SH-SY5Y (cell line): Measurements from ENCODE around the gene ECM2.

Experiments used
- GATA2 ChIP-seq: IDR thresholded peaks from 2 replicates; pipeline ENCODE4 v1.6.1; 2011; ENCODE audit warnings: mild to moderate bottlenecking, low read depth, low read length
- GATA3 ChIP-seq: IDR thresholded peaks from 2 replicates; pipeline ENCODE4 v1.6.1; 2011; ENCODE audit warnings: low read depth, mild to moderate bottlenecking, low read length, moderate library complexity

ECM2 gene

GRCh38 chr9:92538541-92538940 lies 2.8 kb upstream of the ECM2 start:
- TF ChIP-seq GATA3 (no peak), GATA2 (no peak)

- TF ChIP-seq GATA3: no peak
- no peak for TF ChIP-seq GATA2
Measured at GRCh38 chr9:92534674-92535073, 1.1 kb downstream of the ECM2 start.

GRCh38 chr9:92534204-92534603 lies 1.6 kb downstream of the ECM2 start:
- no peak for TF ChIP-seq GATA3
- no peak for TF ChIP-seq GATA2

- TF ChIP-seq GATA2: no peak
- no peak for TF ChIP-seq GATA3
Measured at GRCh38 chr9:92530893-92531292, 4.9 kb downstream of the ECM2 start.

- TF ChIP-seq GATA2: no peak
- TF ChIP-seq GATA3: no peak
Measured at GRCh38 chr9:92529124-92529523, 6.7 kb downstream of the ECM2 start.

DNA sequence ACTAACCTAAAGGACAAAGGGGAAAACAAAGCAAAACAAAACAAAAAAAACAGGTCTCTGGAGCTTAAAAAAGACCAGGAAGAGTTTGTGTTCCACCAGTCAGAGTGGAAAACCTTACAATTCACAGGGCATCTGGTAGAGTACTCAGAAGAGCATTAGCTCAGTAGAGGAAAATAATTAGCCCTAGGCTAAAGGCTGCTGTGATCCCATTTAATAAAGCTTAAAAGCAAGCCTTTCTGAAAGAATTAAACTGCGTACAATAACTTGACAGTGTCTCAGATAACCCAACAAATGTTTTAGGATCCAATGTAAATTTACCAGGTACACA lies 7.3 kb downstream of the ECM2 start:
- no peak for TF ChIP-seq GATA2
- no peak for TF ChIP-seq GATA3

DNA sequence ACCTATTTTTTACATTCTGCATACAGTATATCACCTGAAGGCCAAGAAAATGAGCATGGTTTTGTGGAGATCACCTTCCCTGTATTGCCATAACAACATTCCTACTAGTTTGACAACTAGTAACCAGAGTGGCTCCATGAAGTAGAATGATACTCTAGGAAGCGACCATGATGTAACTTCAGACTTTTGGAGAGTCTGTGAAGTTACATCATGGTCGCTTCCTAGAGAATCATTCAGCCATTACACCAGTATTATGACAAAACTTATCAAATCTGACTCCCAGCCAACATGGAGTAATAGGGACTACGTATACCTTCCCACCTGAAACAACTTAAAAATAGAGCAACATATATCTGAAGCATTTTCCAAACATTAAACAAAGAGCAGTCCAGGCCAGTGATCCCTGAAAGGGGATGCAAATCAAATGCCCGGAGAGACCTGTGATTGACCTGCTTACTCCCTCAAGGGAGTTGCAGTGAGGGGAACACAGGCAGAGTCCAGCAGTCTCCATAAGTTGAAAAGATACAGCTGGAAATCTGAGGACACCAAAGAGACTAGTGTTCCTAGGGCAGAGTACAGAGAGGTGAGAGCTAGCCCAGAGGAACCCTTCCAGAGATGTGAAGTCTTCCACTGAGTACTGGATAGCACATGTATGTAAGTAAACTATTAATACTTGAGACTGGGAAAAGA lies 7.8 kb downstream of the ECM2 start:
- TF ChIP-seq GATA3: no peak
- no peak for TF ChIP-seq GATA2

- TF ChIP-seq GATA3: no peak
- TF ChIP-seq GATA2: no peak
Measured at GRCh38 chr9:92527291-92527828, 8.4 kb downstream of the ECM2 start.

- no peak for TF ChIP-seq GATA3
- TF ChIP-seq GATA2: no peak
Measured at GRCh38 chr9:92525306-92525705, 10.5 kb downstream of the ECM2 start.

- no peak for TF ChIP-seq GATA2
- TF ChIP-seq GATA3: no peak
Measured at GRCh38 chr9:92524881-92525280, 10.9 kb downstream of the ECM2 start.

DNA sequence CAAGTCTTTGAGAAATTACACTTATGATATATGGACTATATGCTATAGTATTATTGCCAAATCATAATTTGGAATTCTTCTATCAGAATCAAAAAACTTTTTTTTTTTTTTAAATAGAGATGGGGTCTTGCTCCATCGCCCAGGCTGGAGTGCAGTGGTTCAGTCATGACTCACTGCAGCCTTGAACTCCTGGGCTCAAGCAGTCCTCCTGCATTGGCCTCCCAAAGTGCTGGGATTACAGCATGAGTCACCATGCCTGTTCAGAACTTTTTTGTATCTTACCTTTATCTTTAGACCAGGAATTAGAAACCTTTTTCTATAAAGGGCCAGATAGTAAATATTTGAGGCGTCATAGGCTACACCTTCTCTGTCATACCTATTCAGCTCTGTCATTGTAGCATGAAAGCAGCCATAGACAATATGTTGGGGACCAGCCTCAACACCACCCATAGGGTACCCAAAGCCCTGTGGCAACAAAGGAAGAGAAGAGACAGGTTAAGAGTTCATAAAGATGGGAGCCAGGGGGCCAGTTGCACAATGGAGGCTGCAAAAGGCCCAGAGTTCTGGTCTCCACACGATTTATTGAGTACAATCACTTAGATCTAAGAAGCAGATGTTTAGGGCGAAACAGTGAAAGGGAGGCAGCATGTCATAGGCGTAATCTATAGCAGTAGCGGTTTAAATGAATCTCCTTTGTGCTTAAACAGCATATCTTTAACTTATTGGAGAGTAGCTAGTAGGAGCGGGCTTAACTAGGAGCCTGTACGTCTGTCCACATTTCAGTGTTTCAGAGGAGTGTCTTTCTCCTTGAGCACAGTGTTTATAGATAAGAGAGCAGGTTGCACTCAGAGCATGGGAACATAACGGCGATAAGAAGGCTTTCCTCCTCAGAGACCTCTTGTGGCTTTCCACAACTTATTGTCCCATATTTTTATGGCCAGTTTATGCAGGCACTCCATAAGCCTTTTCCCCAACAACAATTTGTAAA lies 12.5 kb downstream of the ECM2 start:
- no peak for TF ChIP-seq GATA2
- no peak for TF ChIP-seq GATA3

DNA sequence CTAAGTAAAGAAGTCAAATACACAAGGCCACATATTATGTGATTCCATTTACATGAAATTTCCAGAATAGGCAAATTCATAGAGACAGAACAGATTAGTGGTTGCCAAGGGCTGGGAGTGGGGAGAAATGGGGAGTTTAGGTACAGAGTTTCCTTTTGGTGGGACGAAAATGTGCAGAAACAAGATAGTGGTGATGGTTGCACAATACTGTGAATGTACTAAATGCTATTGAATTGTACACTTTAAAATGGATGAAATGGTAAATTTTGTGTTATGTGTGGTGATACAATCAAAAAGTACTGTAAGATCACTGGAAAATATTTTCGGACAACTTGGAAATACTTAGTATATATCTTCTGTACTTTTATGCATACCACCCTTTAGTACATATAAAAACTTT lies 15.0 kb downstream of the ECM2 start:
- TF ChIP-seq GATA2 (no peak), GATA3 (no peak)

GRCh38 chr9:92518199-92518598 lies 17.6 kb downstream of the ECM2 start:
- TF ChIP-seq GATA2: no peak
- TF ChIP-seq GATA3: no peak

GRCh38 chr9:92517046-92517445 lies 18.7 kb downstream of the ECM2 start:
- TF ChIP-seq GATA3 (no peak), GATA2 (no peak)

GRCh38 chr9:92516521-92516920 lies 19.3 kb downstream of the ECM2 start:
- no peak for TF ChIP-seq GATA3
- TF ChIP-seq GATA2: no peak

- no peak for TF ChIP-seq GATA3
Measured at GRCh38 chr9:92514635-92515034, 21.2 kb downstream of the ECM2 start.
